Measurements from ENCODE around the gene FAM216B. TPM values are rescaled to one million over a fixed set of nuclear protein-coding genes. Genes with fewer than 3 reads are reported as not detected.

The FAM216B gene
- total and polyA plus RNA-seq, 8 donors, result 0.41 to 17.5 (median 9.3) TPM

DNA sequence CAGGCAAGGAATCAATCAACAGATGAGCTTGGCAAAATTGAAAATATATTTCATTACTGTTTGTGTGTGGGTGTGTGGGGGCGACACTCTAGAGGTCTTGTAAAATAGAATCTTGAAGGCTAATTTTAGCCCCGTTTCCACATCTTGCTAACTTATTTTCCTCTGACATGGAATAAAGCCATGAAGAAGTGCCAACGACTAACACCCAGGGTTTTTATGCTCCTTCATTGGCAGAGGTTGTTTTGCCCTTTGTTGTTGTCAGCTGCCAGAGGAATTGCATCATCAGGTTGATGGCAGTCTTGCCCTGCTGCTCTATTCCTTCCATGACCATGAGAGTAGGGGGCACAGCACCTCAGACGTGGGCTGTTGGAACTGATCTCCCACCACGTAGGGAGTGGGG lies 30.6 kb upstream of the FAM216B start:
- Histone ChIP-seq H3K27ac (no peak overlapping the region), H3K9me3 (no peaks in the 10 kb centered on the region), H3K4me3 (no peak overlapping the region), H3K36me3 (no peaks in the 10 kb centered on the region), H3K4me1 (peaks cover 0 to 3% of the 10 kb centered on the region in 2 donors), H3K27me3 (no peaks in the 10 kb centered on the region)
- TF ChIP-seq, protein P1, sequence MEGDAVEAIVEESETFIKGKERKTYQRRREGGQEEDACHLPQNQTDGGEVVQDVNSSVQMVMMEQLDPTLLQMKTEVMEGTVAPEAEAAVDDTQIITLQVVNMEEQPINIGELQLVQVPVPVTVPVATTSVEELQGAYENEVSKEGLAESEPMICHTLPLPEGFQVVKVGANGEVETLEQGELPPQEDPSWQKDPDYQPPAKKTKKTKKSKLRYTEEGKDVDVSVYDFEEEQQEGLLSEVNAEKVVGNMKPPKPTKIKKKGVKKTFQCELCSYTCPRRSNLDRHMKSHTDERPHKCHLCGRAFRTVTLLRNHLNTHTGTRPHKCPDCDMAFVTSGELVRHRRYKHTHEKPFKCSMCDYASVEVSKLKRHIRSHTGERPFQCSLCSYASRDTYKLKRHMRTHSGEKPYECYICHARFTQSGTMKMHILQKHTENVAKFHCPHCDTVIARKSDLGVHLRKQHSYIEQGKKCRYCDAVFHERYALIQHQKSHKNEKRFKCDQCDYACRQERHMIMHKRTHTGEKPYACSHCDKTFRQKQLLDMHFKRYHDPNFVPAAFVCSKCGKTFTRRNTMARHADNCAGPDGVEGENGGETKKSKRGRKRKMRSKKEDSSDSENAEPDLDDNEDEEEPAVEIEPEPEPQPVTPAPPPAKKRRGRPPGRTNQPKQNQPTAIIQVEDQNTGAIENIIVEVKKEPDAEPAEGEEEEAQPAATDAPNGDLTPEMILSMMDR (IDR thresholded peaks at IDR 0.05), result no peak
- DNase-seq (no peak), ATAC-seq (no peak)
- intact Hi-C loops (cut with DNase I), result no loop called here

DNA sequence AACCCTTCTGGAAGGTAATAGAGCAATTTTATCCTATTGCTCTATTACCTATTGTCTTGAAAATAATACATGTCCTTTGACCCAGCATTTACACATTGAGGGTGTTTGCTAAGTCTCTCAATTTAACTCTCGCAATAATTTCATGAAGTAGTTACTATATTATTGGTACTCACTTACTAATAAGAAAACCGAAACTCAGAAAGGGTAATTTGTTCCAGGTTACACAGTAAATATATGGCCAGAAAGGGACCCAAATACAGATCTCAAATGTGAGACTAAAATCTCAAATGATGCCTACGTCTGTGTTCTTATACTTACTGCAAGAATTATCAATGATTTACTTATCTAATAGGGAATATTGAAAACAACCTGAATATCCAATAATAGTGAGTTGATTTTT lies 29.7 kb upstream of the FAM216B start:
- H3K4me1 ChIP-seq, result peaks cover 0 to 3% of the 10 kb centered on the region in 2 donors
- no peaks in the 10 kb centered on the region for H3K36me3 ChIP-seq
- intact Hi-C loops (cut with DNase I), result no loop called here
- H3K27me3 ChIP-seq, result no peaks in the 10 kb centered on the region
- TF ChIP-seq, protein P1 (IDR thresholded peaks at IDR 0.05), result no peak
- H3K9me3 ChIP-seq, result no peaks in the 10 kb centered on the region
- no peak for DNase-seq
- no peak overlapping the region for H3K27ac ChIP-seq
- ATAC-seq, result no peak
- no peak overlapping the region for H3K4me3 ChIP-seq

DNA sequence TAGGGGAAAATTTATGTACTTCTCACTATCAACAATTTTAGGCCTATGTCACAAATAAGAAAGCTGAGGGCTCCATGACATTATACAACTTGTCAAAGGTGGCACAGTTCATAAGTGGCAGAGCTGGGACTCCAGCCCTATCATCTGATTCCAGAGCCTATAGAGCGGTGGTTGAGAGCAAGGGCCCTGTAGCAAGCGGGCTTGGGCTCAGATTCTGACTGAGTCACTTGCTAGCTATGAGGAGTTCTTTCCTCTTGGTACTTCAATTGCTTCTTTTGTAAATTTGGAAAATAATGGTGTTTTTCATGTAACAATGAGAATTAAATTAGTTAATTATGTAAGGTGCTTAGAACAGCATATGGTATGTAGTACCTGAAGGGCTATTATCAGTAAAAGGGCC lies 28.7 kb upstream of the FAM216B start:
- H3K27me3 ChIP-seq, result no peaks in the 10 kb centered on the region

DNA sequence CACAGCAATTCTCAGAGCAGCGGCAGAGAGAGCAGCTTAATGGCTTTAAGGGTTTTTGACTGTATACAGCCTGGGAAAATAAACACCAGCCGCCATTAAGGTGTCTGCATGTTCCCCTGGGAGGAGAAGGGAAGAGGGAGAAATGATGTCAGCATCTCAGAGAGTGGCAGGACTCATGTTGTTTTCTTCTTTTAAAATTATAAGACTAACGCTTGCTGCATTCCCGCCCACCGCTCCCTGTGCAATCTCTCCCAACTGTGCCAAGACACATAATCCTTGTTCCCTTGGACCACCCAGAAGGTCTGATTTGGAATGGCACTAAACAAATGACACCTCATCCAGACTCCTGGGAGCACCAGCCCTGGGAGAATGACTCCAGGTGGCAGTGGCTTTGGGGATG lies 27.7 kb upstream of the FAM216B start:
- peak in 2 of 4 donors; percentile 66 to 74 for DNase-seq
- Histone ChIP-seq H3K4me1 (peaks cover 0 to 3% of the 10 kb centered on the region in 2 donors), H3K36me3 (no peaks in the 10 kb centered on the region), H3K9me3 (no peaks in the 10 kb centered on the region), H3K4me3 (no peak overlapping the region), H3K27ac (no peak overlapping the region), H3K27me3 (no peaks in the 10 kb centered on the region)
- intact Hi-C loops (cut with DNase I), result no loop called here
- TF ChIP-seq, protein P1 (IDR thresholded peaks at IDR 0.05), result no peak
- ATAC-seq, result no peak

More for the DNA sequence above, 28.7 kb upstream of the FAM216B start:
- no peaks in the 10 kb centered on the region for H3K9me3 ChIP-seq
- H3K4me3 ChIP-seq, result no peak overlapping the region
- TF ChIP-seq, protein P1 (IDR thresholded peaks at IDR 0.05), result no peak
- DNase-seq (no peak), ATAC-seq (no peak)
- no peaks in the 10 kb centered on the region for H3K36me3 ChIP-seq
- peaks cover 0 to 3% of the 10 kb centered on the region in 2 donors for H3K4me1 ChIP-seq
- no peak overlapping the region for H3K27ac ChIP-seq
- intact Hi-C loops (cut with DNase I), result no loop called here

DNA sequence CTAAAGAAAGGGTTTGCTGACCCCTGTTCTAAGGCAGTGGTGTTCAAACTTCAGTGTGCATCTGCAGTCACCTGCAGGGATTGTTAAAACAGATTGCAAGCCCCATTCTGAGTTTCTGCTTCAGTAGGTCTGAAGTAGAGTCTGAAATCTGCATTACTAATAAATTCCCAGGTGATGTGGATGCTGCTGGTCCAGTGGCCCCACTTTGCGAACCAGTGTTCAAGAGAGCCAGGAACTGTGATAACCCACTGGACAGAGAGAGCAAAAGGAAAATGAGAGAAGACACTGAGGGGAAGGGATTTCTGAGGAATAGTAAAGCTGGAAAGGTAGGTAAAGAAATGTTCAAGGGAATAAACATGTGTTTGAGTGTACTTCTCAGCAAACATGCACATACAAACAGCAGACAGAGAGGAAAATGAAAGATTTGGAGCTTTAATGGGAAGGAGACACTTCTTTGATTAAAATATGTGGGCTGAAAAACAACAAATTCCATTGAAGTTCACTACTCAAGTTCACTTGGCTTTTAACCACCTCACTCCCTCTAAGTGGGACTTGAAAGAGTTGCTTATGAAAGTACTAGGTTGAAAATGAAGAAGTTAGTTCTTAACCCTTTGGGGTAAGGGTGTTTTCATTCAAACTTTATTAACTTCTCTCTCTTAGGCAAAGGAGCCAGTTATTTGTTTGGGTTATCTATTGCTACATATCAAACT lies 26.4 kb upstream of the FAM216B start:
- H3K9me3 ChIP-seq, result no peaks in the 10 kb centered on the region
- H3K4me3 ChIP-seq, result no peak overlapping the region
- H3K36me3 ChIP-seq, result no peaks in the 10 kb centered on the region
- ATAC-seq (no peak), DNase-seq (no peak)
- H3K4me1 ChIP-seq, result peaks cover 0 to 3% of the 10 kb centered on the region in 2 donors
- intact Hi-C loops (cut with DNase I), result no loop called here
- TF ChIP-seq, protein P1 (IDR thresholded peaks at IDR 0.05), result no peak
- H3K27ac ChIP-seq, result peak overlapping the region in 1 of 2 donors; percentile 17
- H3K27me3 ChIP-seq, result no peaks in the 10 kb centered on the region

All from left lung (tissue), 10 donors.